HepG2 (cell line): Measurements from ENCODE around the gene PIP5KL1. TPM values are rescaled to one million over a fixed set of nuclear protein-coding genes. Genes with fewer than 3 reads are reported as not detected.

Experiments used
- ARNTL ChIP-seq: sonication (generic); formaldehyde crosslinking; IDR thresholded peaks from 2 replicates; pipeline ENCODE4 v1.4.0; 2020; ENCODE audit warnings: mild to moderate bottlenecking, missing genetic modification reagents
- HNRNPLL ChIP-seq: fragments of 200-400 bp; formaldehyde crosslinking; IDR thresholded peaks from 2 replicates; pipeline ENCODE4 v1.6.1; 2017; ENCODE audit warnings: mild to moderate bottlenecking, low read depth, low read length; ENCODE audit not compliant: poor library complexity, severe bottlenecking
- PCBP2 ChIP-seq: fragments of 200-400 bp; formaldehyde crosslinking; optimal IDR thresholded peaks from 2 replicates; pipeline ENCODE3; 2018; ENCODE audit warnings: low read length, low read depth; ENCODE audit not compliant: poor library complexity, severe bottlenecking
- PHF8 ChIP-seq: sonication (generic); formaldehyde crosslinking; IDR thresholded peaks from 2 replicates; pipeline ENCODE4 v1.5.0; 2020; ENCODE audit warnings: missing genetic modification reagents
- RXRB ChIP-seq: IDR thresholded peaks from 2 replicates; pipeline ENCODE4 v1.6.1; 2016; ENCODE audit warnings: borderline replicate concordance, missing genetic modification reagents, missing compliant biosample characterization
- TEAD3 ChIP-seq: optimal IDR thresholded peaks from 2 replicates; pipeline ENCODE3; 2016; ENCODE audit warnings: borderline replicate concordance
- ZBTB42 ChIP-seq: sonication (generic); formaldehyde crosslinking; IDR thresholded peaks from 2 replicates; pipeline ENCODE4 v1.5.0; 2020; ENCODE audit warnings: mild to moderate bottlenecking, missing genetic modification reagents
- ZNF136 ChIP-seq: sonication (generic); formaldehyde crosslinking; IDR thresholded peaks from 2 replicates; pipeline ENCODE4 v1.8.1; 2022; ENCODE audit warnings: low read depth, mild to moderate bottlenecking, moderate library complexity, missing genetic modification reagents
- ZNF138 ChIP-seq: sonication (generic); formaldehyde crosslinking; IDR thresholded peaks from 2 replicates; pipeline ENCODE4 v1.5.0; 2020; ENCODE audit warnings: mild to moderate bottlenecking, low read depth, missing genetic modification reagents
- ZNF263 ChIP-seq: sonication (generic); formaldehyde crosslinking; IDR thresholded peaks from 2 replicates; pipeline ENCODE4 v1.4.0; 2020; ENCODE audit warnings: missing genetic modification reagents
- ZNF350 ChIP-seq: sonication (generic); formaldehyde crosslinking; IDR thresholded peaks from 2 replicates; pipeline ENCODE4 v1.4.0; 2020; ENCODE audit warnings: mild to moderate bottlenecking, low read depth, missing genetic modification reagents, borderline replicate concordance
- ZNF496 ChIP-seq: sonication (generic); formaldehyde crosslinking; IDR thresholded peaks from 2 replicates; pipeline ENCODE4 v1.8.1; 2023; ENCODE audit warnings: mild to moderate bottlenecking, moderate library complexity, missing genetic modification reagents; ENCODE audit not compliant: insufficient replicate concordance
- ZNF550 ChIP-seq: sonication (generic); formaldehyde crosslinking; IDR thresholded peaks from 2 replicates; pipeline ENCODE4 v1.4.0; 2020; ENCODE audit warnings: mild to moderate bottlenecking, missing genetic modification reagents, borderline replicate concordance
- ZNF678 ChIP-seq: sonication (generic); formaldehyde crosslinking; IDR thresholded peaks from 2 replicates; pipeline ENCODE4 v1.4.0; 2020; ENCODE audit warnings: mild to moderate bottlenecking, missing genetic modification reagents
- ZNF792 ChIP-seq: IDR thresholded peaks from 2 replicates; pipeline ENCODE4 v1.6.1; 2016
- polyA plus RNA-seq, 8 experiments: library from polyadenylated mRNA; depleted of rRNA in 3 of 8; stranded (reverse) in 7 of 8; unstranded in 1 of 8; fragments of >200 nt; fragmentation: Illumina TruSeq in 4 of 8; extraction: Trizol in 4 of 8; gene quantifications; 2 replicates each; pipeline versions ENCODE4 v1.2.1 to v1.2.3, GENCODE V29; 2011 to 2016; ENCODE audit warnings: low read depth in 4 of 8, missing spikeins in 1 of 8, mixed read lengths in 1 of 8; ENCODE audit not compliant: insufficient read depth in 1 of 8
- total RNA-seq, 5 experiments: library from RNA; depleted of rRNA; stranded (reverse); fragments of >200 nt; fragmentation: Illumina TruSeq; extraction: Trizol; gene quantifications; 2 replicates each; pipeline ENCODE4 v1.2.3, GENCODE V29; 2016; ENCODE audit warnings: low read depth in 1 of 5
- TF ChIP-seq, protein P1 (sequence below): sonication (generic); formaldehyde crosslinking; IDR thresholded peaks from 2 replicates; pipeline ENCODE4 v1.4.0; 2020; ENCODE audit warnings: missing genetic modification reagents, borderline replicate concordance
- TF ChIP-seq, protein P2 (sequence below): sonication (generic); formaldehyde crosslinking; IDR thresholded peaks from 2 replicates; pipeline ENCODE4 v1.8.0; 2022; ENCODE audit warnings: mild to moderate bottlenecking, missing genetic modification reagents, borderline replicate concordance
- TF ChIP-seq, protein P3 (sequence below): sonication (generic); formaldehyde crosslinking; IDR thresholded peaks from 2 replicates; pipeline ENCODE4 v1.4.0; 2020; ENCODE audit warnings: mild to moderate bottlenecking, missing genetic modification reagents

The PIP5KL1 gene
- total and polyA plus RNA-seq, 2 of the 13 experiments (the other 11 are each of a cell fraction or from before 2014, with no cell fraction given), result 0.20 to 0.49 TPM

DNA sequence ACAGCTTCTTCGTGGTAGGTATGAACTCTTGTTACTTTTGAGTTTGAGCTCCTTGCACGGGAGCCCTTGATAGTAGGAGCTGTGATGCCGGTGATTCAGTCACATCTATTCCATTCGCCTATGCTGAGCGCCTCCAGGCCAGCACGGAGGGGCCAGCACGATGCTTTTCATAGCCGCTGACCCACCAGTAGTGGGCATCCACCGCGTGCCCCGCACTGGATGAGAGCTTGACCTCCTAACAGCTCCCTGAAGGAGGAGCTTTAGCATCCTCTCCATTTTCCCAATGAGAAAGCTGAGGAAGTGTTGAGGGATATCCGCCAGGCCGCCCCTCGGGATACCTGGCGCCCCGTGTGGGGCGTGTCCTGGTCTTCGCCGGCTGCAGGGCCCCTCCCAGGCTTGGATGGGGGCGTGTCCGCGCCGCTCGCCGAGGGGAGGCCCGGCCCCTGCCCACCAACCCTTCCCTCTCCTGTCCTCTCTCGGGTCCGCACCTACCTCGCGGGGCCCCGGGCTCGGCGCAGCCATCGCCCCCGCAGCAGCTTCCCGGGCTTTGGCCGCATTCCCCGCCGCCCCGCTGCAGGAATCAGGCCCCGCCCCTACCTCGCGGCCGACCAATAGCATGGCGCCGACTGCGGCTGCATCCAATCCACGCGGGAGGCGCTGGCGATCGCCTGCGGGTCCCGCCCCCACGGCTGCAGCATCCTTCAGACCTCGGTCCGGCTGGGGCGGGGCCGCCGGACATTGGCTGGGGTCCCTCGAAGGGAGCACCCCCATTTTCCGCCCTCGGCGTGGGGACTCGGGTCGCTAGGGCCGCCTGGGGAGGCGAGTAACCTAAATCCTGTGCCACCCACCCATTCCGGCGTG lies at the start of gene PIP5KL1 (continued):
- TF ChIP-seq, protein P1, sequence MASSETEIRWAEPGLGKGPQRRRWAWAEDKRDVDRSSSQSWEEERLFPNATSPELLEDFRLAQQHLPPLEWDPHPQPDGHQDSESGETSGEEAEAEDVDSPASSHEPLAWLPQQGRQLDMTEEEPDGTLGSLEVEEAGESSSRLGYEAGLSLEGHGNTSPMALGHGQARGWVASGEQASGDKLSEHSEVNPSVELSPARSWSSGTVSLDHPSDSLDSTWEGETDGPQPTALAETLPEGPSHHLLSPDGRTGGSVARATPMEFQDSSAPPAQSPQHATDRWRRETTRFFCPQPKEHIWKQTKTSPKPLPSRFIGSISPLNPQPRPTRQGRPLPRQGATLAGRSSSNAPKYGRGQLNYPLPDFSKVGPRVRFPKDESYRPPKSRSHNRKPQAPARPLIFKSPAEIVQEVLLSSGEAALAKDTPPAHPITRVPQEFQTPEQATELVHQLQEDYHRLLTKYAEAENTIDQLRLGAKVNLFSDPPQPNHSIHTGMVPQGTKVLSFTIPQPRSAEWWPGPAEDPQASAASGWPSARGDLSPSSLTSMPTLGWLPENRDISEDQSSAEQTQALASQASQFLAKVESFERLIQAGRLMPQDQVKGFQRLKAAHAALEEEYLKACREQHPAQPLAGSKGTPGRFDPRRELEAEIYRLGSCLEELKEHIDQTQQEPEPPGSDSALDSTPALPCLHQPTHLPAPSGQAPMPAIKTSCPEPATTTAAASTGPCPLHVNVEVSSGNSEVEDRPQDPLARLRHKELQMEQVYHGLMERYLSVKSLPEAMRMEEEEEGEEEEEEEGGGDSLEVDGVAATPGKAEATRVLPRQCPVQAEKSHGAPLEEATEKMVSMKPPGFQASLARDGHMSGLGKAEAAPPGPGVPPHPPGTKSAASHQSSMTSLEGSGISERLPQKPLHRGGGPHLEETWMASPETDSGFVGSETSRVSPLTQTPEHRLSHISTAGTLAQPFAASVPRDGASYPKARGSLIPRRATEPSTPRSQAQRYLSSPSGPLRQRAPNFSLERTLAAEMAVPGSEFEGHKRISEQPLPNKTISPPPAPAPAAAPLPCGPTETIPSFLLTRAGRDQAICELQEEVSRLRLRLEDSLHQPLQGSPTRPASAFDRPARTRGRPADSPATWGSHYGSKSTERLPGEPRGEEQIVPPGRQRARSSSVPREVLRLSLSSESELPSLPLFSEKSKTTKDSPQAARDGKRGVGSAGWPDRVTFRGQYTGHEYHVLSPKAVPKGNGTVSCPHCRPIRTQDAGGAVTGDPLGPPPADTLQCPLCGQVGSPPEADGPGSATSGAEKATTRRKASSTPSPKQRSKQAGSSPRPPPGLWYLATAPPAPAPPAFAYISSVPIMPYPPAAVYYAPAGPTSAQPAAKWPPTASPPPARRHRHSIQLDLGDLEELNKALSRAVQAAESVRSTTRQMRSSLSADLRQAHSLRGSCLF (CRISPR knock-in tag), result no peak
- no peak for TF ChIP-seq ZNF792 (CRISPR knock-in tag)
- TF ChIP-seq ZNF496 (CRISPR knock-in tag), result no peak
- no peak for TF ChIP-seq ZBTB42 (CRISPR knock-in tag)
- no peak for TF ChIP-seq ZNF550 (CRISPR knock-in tag)
- TF ChIP-seq, protein P2, sequence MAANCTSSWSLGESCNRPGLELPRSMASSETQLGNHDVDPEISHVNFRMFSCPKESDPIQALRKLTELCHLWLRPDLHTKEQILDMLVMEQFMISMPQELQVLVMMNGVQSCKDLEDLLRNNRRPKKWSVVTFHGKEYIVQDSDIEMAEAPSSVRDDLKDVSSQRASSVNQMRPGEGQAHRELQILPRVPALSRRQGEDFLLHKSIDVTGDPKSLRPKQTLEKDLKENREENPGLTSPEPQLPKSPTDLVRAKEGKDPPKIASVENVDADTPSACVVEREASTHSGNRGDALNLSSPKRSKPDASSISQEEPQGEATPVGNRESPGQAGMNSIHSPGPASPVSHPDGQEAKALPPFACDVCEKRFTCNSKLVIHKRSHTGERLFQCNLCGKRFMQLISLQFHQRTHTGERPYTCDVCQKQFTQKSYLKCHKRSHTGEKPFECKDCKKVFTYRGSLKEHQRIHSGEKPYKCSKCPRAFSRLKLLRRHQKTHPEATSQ (CRISPR knock-in tag), result no peak
- no peak for TF ChIP-seq ZNF350 (CRISPR knock-in tag)
- TF ChIP-seq ARNTL (CRISPR knock-in tag), result no peak
- 0 out of 2 replicates have a peak, but pooled peaks have one; percentile 16 for TF ChIP-seq ZNF263
- TF ChIP-seq, protein P3, sequence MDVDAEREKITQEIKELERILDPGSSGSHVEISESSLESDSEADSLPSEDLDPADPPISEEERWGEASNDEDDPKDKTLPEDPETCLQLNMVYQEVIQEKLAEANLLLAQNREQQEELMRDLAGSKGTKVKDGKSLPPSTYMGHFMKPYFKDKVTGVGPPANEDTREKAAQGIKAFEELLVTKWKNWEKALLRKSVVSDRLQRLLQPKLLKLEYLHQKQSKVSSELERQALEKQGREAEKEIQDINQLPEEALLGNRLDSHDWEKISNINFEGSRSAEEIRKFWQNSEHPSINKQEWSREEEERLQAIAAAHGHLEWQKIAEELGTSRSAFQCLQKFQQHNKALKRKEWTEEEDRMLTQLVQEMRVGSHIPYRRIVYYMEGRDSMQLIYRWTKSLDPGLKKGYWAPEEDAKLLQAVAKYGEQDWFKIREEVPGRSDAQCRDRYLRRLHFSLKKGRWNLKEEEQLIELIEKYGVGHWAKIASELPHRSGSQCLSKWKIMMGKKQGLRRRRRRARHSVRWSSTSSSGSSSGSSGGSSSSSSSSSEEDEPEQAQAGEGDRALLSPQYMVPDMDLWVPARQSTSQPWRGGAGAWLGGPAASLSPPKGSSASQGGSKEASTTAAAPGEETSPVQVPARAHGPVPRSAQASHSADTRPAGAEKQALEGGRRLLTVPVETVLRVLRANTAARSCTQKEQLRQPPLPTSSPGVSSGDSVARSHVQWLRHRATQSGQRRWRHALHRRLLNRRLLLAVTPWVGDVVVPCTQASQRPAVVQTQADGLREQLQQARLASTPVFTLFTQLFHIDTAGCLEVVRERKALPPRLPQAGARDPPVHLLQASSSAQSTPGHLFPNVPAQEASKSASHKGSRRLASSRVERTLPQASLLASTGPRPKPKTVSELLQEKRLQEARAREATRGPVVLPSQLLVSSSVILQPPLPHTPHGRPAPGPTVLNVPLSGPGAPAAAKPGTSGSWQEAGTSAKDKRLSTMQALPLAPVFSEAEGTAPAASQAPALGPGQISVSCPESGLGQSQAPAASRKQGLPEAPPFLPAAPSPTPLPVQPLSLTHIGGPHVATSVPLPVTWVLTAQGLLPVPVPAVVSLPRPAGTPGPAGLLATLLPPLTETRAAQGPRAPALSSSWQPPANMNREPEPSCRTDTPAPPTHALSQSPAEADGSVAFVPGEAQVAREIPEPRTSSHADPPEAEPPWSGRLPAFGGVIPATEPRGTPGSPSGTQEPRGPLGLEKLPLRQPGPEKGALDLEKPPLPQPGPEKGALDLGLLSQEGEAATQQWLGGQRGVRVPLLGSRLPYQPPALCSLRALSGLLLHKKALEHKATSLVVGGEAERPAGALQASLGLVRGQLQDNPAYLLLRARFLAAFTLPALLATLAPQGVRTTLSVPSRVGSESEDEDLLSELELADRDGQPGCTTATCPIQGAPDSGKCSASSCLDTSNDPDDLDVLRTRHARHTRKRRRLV, result no peak
- no peak for TF ChIP-seq PCBP2
- TF ChIP-seq ZNF678 (CRISPR knock-in tag), result no peak
- no peak for TF ChIP-seq PHF8 (CRISPR knock-in tag)
- peak; percentile 46 for TF ChIP-seq TEAD3 (CRISPR knock-in tag)
- TF ChIP-seq ZNF138 (CRISPR knock-in tag), result no peak
- peak; percentile 48 for TF ChIP-seq HNRNPLL
- no peak for TF ChIP-seq RXRB (CRISPR knock-in tag)
- no peak for TF ChIP-seq ZNF136
